HCT116 (cell line): Measurements from ENCODE around the gene EIF1AD.
"Not testable (repeated sequence)": the region's sequence is repeated elsewhere in the genome, so short reads cannot be mapped to it uniquely, and the experiment has no call there.

Source experiments
- POLR2A ChIP-seq: IDR thresholded peaks from 2 replicates; pipeline ENCODE4 v1.7.0; 2011; ENCODE audit warnings: borderline replicate concordance; ENCODE audit not compliant: insufficient read depth, insufficient read length; ENCODE audit errors: extremely low read depth
- SIN3A ChIP-seq: IDR thresholded peaks from 2 replicates; pipeline ENCODE4 v1.6.1; 2012; ENCODE audit warnings: low read depth
- SP1 ChIP-seq: IDR thresholded peaks from 2 replicates; pipeline ENCODE4 v1.6.1; 2012; ENCODE audit warnings: low read depth

DNA sequence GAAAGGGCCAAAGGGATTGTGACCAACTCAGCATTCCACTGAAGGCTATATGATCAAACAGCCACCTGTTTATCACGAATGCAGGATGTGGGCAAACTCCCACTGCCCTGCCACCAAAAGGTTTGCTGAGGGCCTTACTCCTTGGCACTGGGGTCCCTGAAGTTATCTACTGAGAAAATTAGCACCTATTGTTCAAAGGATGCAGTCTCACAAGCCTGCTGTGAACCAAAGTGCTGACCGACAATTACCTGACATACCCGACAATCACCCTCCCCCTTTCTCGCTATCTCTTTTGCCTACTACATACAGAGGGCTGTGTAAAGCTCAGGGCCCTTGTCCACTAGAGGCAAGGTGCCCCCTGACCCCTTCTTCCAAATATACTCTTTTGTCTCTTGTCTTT is 8.1 kb upstream of the EIF1AD start:
- not testable (repeated sequence) for TF ChIP-seq POLR2A, SIN3A, SP1
